HL-60 (cell line): ENCODE measurements around the gene GNPTAB.

Experiments
- GABPA ChIP-seq: IDR thresholded peaks from 2 replicates; pipeline ENCODE4 v1.6.1; 2012; ENCODE audit warnings: low read depth
- POLR2AphosphoS5 ChIP-seq: IDR thresholded peaks from 2 replicates; pipeline ENCODE4 v1.6.1; 2012; ENCODE audit warnings: low read depth
- SPI1 ChIP-seq: IDR thresholded peaks from 2 replicates; pipeline ENCODE4 v1.6.1; 2012; ENCODE audit warnings: low read depth, mild to moderate bottlenecking, borderline replicate concordance
- TF ChIP-seq, protein P1 (sequence below): IDR thresholded peaks from one replicate; pipeline ENCODE4 v1.5.1; 2011; ENCODE audit warnings: low read length, control low read depth, inconsistent platforms; ENCODE audit not compliant: insufficient read depth
- TF ChIP-seq, protein P2 (sequence below): IDR thresholded peaks from 2 replicates; pipeline ENCODE4 v1.6.1; 2012; ENCODE audit warnings: low read depth; ENCODE audit not compliant: insufficient replicate concordance

DNA sequence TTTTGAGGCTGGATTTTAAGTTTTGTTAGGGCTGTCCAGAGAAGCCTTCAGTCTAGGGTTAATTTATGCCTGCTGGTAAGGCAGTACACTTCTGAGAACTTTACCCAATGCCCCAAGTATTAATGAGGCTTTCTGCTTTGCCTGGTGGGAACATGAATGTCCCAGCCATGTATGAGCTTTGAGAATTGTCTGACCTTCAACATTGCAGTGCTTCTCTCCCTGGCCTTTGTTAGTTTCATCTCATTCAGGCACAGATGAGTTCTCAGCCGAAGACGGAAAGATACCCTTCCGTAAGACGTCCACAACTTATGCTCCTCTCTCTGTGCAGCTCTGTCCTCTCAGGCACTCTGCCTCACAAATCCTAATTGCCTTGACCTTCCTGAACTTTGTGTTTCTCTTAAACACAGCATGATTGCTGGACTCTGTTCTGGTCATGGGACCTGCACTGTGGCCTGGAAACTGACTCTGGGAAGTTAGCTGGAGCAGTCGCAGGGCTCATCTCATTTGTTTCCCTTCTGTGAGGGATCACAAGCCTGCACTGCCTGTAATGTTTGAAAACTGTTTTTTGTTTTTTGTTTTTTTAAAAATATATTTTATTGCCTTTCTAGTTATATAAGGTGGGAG lies 117.6 kb downstream of the GNPTAB start:
- TF ChIP-seq, protein P1, sequence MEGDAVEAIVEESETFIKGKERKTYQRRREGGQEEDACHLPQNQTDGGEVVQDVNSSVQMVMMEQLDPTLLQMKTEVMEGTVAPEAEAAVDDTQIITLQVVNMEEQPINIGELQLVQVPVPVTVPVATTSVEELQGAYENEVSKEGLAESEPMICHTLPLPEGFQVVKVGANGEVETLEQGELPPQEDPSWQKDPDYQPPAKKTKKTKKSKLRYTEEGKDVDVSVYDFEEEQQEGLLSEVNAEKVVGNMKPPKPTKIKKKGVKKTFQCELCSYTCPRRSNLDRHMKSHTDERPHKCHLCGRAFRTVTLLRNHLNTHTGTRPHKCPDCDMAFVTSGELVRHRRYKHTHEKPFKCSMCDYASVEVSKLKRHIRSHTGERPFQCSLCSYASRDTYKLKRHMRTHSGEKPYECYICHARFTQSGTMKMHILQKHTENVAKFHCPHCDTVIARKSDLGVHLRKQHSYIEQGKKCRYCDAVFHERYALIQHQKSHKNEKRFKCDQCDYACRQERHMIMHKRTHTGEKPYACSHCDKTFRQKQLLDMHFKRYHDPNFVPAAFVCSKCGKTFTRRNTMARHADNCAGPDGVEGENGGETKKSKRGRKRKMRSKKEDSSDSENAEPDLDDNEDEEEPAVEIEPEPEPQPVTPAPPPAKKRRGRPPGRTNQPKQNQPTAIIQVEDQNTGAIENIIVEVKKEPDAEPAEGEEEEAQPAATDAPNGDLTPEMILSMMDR: no peak
- TF ChIP-seq POLR2AphosphoS5 (no peak), GABPA (no peak), SPI1 (no peak)
- TF ChIP-seq, protein P2, sequence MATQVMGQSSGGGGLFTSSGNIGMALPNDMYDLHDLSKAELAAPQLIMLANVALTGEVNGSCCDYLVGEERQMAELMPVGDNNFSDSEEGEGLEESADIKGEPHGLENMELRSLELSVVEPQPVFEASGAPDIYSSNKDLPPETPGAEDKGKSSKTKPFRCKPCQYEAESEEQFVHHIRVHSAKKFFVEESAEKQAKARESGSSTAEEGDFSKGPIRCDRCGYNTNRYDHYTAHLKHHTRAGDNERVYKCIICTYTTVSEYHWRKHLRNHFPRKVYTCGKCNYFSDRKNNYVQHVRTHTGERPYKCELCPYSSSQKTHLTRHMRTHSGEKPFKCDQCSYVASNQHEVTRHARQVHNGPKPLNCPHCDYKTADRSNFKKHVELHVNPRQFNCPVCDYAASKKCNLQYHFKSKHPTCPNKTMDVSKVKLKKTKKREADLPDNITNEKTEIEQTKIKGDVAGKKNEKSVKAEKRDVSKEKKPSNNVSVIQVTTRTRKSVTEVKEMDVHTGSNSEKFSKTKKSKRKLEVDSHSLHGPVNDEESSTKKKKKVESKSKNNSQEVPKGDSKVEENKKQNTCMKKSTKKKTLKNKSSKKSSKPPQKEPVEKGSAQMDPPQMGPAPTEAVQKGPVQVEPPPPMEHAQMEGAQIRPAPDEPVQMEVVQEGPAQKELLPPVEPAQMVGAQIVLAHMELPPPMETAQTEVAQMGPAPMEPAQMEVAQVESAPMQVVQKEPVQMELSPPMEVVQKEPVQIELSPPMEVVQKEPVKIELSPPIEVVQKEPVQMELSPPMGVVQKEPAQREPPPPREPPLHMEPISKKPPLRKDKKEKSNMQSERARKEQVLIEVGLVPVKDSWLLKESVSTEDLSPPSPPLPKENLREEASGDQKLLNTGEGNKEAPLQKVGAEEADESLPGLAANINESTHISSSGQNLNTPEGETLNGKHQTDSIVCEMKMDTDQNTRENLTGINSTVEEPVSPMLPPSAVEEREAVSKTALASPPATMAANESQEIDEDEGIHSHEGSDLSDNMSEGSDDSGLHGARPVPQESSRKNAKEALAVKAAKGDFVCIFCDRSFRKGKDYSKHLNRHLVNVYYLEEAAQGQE: no peak
